Cardiac muscle cell (in vitro differentiated cells and primary cell): ENCODE measurements around the gene FRMD3. TPM values are rescaled to one million over a fixed set of nuclear protein-coding genes. Genes with fewer than 3 reads are reported as not detected.

Experiments
- polyA plus RNA-seq: library from polyadenylated mRNA; unstranded; fragments of >200 nt; fragmentation: Nextera tagmentation; extraction: Ambion mirVana; gene quantifications from 2 replicates; pipeline ENCODE4 v1.2.1, GENCODE V29; 2016
- total RNA-seq: library from RNA; depleted of rRNA; stranded (reverse); fragments of >200 nt; gene quantifications from 2 replicates; pipeline ENCODE4 v1.2.3, GENCODE V29; 2016

FRMD3 gene
- total and polyA plus RNA-seq, 2 experiments from 2014 or later: 61.5 to 66.4 TPM

Other genes starting within 250 kb of the FRMD3 start
- 3.1 and 6.4 TPM in 2 replicates for gene IDNK, start 84.7 kb upstream of the FRMD3 start, total RNA-seq
- 6.0 and 12.3 TPM in 2 replicates for gene IDNK, start 84.7 kb upstream of the FRMD3 start, polyA plus RNA-seq
- gene UBQLN1, start 169.6 kb upstream of the FRMD3 start, total RNA-seq: 90.0 and 102 TPM in 2 replicates
- 38.0 and 50.9 TPM in 2 replicates for gene UBQLN1, start 169.6 kb upstream of the FRMD3 start, polyA plus RNA-seq